RWPE1 (cell line): ENCODE measurements around the gene ADGRL3.

ENCODE experiments used
- CTCF ChIA-PET: fragments of 350-600 bp; sonication (Branson Sonifier 250); formaldehyde crosslinking; extraction: SDS; loops from one replicate; lab custom pipeline; 2021; lab: Yijun Ruan, JAX
- POLR2A ChIA-PET: fragments of 400-600 bp; formaldehyde crosslinking; extraction: SDS; loops from one replicate; lab custom pipeline; 2020; ENCODE audit warnings: antibody characterized with exemption; ENCODE audit not compliant: low non-redundant PET; lab: Yijun Ruan, JAX
- DNase-seq: peaks from one replicate; pipeline ENCODE4 v3.0.0; 2012; ENCODE audit warnings: low spot score
- H3K27ac ChIP-seq: fragments of 450-650 bp; 2 replicates; pipeline ENCODE4 v1.5.1; 2017
- CTCF ChIP-seq: fragments of 450-650 bp; conservative IDR thresholded peaks from 2 replicates; pipeline ENCODE4 v1.5.1; 2017; ENCODE audit warnings: low read depth, mild to moderate bottlenecking

Gene ADGRL3

DNA sequence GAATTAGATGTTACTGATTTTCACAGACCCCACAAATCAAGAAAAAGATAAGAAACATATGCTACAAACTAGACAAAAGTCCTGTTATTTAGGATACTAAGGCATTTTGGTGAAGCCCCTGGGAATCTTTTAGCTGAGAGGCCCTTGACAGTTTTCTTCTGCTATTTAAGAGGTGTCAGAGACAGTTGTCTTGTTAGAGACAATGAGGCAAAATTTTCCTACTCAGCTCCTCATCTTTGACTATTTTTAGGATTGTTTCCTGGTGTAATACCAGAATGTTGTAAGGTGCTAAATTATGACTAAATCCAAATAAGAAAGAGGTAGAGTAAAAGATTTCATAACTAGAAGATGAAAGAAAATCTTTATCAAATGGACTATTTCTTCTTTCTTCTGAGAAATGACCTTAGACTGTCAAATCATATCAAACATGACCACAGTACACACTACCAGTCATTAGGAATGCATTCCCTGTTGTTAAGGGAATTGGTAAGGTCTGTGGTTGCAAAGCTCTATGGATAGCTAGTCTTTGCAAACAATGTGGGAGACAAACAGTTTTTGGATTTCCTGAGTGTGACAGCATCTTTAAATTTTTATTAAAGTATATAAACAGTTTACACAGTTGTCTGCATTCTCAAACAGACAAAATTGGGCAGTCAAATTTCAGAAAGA, 926.1 kb downstream of the ADGRL3 start:
- no peak for DNase-seq
- no peak for TF ChIP-seq CTCF
- CTCF ChIA-PET: no interaction called here
- H3K27ac ChIP-seq: no peak overlapping the region
- POLR2A ChIA-PET: no interaction called here
